Heart left ventricle (tissue), 13 donors: ENCODE measurements around the gene ELL3.
A peak's percentile ranks its signal among the peaks of the same experiment; 100 is the strongest.

Experiments
- POLR2A ChIP-seq, 2 donors: fragments of 450-650 bp; IDR thresholded peaks; one replicate each; pipeline ENCODE4 v1.6.1; 2017; ENCODE audit warnings: antibody characterized with exemption in 2 of 2, mild to moderate bottlenecking in 2 of 2, moderate library complexity in 2 of 2
- TF ChIP-seq, protein P1 (sequence below), 12 donors: fragments of 200-600 bp; sonication (generic) in 4 of 12; IDR thresholded peaks; one replicate each; pipeline versions ENCODE4 v1.5.0 to v1.8.0; 2018 to 2022; ENCODE audit warnings: antibody characterized with exemption in 12 of 12, mild to moderate bottlenecking in 5 of 12
- donor health status: ischemic (EF 13 %, LVEDD 7.1; RV severe dilation, severe dysfunction).
- donor health status: DM: no; HTN: yes; CAD: no.
- donor health status: DM: no; HTN: no; CAD: no.
- donor health status: ischemic (EF 25% LVEDD 6.9; RV normal size, moderate dysfunction).
- donor health status: ischemic (EF 25% LVEDD 5.7; RV mildly dilated, moderate dysfunction).
- donor health status: ischemic (EF 35%, LVEDD 5.7; RV mildly dilated, moderate dysfunction).
- donor health status: nonischemic (EF 11% LVEDD 7.7; RV severe dilation, severe dysfunction).
- donor health status: DM: yes; HTN: yes; CAD: no.
- donor health status: PGD.
- donor health status: ischemic (EF 29% LVEDD 5.4; RV normal size, mild dysfunction).
- donor health status: nonischemic (EF 23%, LVEDD 6.1; RV moderate dilation, normal function).

DNA sequence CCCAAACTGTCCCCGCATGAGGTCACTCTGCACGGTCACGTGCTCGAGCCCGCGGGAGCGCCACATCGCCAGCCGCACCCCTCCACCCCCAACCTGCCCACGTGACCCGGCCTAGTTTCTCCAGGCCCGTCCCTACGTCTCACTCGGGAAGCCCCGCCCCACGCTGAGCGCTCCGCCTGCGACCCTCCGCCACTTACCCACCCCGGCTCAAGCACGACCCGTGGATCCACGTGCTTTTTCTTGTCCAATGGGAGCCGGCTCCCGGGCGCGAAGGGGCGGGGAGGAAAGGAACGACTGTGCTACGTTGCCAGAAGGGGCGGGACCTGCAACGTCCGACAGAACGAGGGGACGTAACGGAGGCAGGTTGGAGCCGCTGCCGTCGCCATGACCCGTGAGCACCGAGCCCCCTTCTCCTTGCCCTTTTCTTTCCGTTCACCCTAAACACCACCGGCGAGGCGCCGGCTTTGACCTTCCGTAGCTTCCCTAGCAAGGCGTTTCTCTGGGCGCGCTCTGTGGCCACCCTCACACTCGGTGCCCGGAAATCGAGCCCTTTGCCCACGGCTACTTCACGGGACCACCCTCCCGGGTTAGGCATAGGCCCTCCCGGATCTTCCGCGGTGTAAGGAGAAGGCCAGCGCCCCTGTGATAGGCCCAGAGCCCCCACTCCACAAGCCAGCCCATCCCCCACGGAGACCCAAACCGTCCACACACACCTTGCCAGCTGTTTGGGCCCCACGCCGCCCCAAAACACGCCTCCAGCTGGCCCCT is 15.4 kb upstream of the ELL3 start, which contains the start of gene SERF2:
- TF ChIP-seq, protein P1, sequence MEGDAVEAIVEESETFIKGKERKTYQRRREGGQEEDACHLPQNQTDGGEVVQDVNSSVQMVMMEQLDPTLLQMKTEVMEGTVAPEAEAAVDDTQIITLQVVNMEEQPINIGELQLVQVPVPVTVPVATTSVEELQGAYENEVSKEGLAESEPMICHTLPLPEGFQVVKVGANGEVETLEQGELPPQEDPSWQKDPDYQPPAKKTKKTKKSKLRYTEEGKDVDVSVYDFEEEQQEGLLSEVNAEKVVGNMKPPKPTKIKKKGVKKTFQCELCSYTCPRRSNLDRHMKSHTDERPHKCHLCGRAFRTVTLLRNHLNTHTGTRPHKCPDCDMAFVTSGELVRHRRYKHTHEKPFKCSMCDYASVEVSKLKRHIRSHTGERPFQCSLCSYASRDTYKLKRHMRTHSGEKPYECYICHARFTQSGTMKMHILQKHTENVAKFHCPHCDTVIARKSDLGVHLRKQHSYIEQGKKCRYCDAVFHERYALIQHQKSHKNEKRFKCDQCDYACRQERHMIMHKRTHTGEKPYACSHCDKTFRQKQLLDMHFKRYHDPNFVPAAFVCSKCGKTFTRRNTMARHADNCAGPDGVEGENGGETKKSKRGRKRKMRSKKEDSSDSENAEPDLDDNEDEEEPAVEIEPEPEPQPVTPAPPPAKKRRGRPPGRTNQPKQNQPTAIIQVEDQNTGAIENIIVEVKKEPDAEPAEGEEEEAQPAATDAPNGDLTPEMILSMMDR (IDR thresholded peaks at IDR 0.05), result no peak
- TF ChIP-seq POLR2A (IDR thresholded peaks at IDR 0.05), result peak; percentile 98
